AG20443 (cell line): ENCODE measurements around the gene QRICH2.
"Not testable (repeated sequence)": the region's sequence is repeated elsewhere in the genome, so short reads cannot be mapped to it uniquely, and the experiment has no call there.

Experiments used
- DNase-seq: peaks from one replicate; pipeline ENCODE4 v3.0.0; 2012; ENCODE audit warnings: low spot score, mixed read lengths

QRICH2 gene

GRCh38 chr17:76265624-76266243 is 42.3 kb downstream of the QRICH2 start:
- peak; percentile 57 for DNase-seq

DNA sequence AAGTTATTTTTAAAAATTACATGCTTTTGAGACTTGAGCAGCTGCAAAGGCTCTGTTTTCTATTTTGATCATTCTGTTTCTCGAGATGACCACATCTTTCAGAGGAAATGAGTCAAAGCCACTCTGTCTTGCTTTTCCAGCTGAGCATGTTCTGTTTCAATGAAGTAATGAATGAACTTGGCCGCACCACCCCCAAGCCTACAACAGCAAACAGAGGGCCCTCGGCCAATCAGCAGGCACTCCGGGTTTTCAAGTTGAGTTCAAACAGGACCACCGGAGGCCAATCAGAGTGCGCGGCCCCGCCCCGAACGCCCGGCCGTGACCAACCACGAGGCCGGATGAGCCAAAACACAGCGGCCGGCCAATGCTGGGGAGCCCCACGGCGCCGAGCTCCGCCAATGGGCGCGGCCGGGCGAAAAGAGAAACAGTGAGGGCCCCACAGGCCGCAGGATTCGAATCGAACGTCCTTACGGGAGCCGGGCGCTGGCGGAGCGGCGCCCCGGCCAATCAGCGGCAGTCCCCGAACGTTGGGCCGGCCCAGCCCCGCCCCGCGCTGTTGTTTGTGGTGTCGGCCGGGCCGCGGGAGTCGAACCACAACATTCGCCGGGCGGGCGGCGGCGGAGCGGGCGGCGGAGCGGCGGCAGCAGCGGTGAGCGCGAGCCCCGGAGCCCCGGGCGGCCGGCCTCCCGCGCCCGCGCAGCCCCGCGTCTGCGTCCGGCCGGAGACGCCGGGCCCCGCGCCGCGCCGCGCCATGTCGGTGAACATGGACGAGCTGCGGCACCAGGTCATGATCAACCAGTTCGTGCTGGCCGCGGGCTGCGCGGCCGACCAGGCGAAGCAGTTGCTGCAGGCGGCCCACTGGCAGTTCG is 43.1 kb downstream of the QRICH2 start, which contains the start of gene UBALD2:
Gene UBALD2, plus strand, starts transcription at position 594 of the 869 bp plus-strand sequence. Its CDS starts 158 bp downstream, at position 752.
- DNase-seq: peak; percentile 98

DNA sequence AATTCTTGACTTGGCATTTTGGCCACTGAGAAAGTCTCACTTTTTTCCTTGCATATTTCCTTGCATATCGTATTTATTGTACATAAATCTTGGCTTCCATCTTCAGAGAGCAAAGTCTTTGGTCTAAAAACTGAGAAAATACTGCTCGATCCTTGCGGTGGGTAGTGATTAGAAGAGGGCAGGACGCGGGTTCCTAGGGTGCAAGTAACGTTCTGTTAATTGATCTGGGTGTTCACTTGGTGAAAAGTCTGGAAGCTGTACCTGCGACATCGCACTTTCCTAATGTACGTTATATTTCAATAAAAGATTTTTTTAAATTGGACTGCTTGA is 43.7 kb downstream of the QRICH2 start:
- no peak for DNase-seq

DNA sequence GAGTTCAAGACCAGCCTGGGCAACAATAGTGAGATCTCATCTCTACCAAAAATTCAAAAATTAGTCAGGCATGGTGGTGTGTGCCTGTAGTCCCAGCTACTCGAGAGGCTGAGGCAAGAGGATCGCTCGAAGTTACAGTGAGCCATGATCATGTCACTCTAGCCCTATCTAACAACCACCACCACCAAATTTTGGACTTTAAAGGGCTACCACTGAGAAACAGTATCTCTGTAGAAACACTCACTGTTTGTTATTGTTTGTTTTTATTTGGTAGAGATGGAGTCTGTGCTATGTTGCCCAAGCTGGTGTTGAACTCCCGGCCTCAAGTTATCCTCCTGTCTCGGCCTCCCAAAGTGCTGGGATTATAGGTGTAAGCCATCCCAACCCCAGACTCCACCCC is 44.2 kb downstream of the QRICH2 start:
- DNase-seq: no peak

GRCh38 chr17:76262732-76263344 is 45.2 kb downstream of the QRICH2 start:
- no peak for DNase-seq

- no peak for DNase-seq
These were observed 46.5 kb downstream of the QRICH2 start for GRCh38 chr17:76261421-76262215.

- no peak for DNase-seq
These were observed 47.4 kb downstream of the QRICH2 start for GRCh38 chr17:76260669-76261068.

DNA sequence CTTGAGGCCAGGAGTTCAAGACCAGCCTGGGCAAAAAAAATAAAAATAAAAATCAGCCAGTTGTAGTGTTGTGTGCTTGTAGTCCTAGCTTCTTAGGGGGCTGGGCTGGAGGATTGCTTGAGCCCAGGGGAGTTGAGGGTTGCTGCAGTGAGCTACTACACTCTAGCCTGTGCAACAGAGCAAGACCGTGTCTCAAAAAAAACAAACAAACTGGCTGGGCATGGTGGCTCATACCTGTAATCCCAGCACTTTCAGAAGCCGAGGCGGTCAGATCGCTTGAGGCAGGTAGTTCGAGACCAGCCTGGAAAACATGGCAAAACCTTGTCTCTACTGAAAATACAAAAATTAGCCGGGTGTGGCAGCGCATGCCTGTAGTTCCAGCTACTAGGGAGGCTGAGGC is 47.9 kb downstream of the QRICH2 start:
- DNase-seq: no peak

DNA sequence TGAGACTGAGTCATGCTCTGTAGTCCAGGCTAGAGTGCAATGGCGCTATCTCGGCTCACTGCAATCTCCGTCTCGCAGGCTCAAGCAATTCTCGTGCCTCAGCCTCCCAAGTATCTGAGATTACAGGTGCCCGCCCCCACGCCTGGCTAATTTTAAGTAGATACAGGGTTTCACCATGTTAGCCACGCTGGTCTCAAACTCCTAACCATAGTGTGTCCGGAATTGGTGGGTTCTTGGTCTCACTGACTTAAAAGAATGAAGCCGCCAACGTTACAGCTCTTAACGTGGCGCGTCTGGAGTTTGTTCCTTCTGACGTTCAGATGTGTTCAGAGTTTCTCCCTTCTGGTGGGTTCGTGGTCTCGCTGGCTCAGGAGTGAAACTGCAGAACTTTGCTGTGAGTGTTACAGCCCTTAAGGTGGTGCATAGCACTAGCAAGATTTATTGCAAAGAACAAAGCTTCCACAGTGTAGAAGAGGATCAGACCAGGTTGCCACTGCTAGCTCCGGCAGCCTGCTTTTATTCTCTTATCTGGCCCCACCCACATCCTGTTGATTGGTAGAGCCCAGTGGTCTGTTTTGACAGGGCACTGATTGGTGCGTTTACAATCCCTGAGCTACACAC is 51.5 kb downstream of the QRICH2 start:
- not testable (repeated sequence) for DNase-seq

DNA sequence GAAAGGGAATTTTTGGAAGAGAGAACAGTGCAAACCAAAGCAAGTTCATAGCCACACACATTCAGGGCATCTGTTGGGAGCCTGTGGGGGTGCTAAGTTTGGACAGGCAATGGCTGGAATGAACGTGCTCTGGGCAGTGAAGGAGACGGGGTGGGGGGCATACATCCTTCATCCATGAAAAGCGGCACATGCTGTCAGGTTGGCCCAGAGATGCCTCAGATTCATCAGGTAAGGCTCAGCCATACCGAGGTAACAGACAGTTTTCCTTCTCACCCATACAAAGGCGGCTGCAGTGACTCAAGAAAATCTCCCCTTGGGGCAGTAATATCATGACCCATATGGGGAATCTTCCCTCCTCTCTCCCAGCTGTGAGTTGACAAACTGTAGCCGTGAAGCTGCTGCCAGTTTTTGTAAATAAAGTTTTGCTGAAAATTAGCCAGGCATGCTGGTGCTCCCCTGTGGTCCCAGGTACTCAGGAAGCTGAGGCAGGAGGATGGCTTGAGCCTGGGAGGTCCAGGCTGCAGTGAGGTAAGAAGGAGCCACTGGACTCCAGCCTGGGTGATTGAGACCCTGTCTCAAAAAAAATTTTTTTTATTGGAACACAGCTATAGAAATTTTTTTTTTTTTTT is 52.2 kb downstream of the QRICH2 start:
- DNase-seq: no peak

GRCh38 chr17:76254275-76254674 is 53.8 kb downstream of the QRICH2 start:
- no peak for DNase-seq

DNA sequence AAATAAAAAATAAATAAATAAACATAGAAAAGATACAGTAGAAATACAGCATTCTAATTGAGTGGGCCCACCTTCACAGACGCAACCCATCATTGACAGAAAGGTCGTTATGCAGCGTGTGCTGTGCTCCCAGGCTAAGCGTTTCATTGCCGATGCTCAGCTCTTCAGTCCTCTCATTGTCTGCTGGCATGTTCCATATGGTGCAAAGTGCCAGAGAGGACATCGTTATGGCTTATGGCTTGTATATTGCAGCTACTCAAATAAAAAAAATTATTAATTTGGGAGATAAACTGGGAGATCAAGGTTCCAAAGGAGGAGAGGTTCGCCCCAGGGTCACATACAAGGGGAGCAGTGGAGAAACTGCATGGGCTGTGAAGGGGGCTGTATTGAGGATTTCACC is 54.2 kb downstream of the QRICH2 start:
- no peak for DNase-seq

DNA sequence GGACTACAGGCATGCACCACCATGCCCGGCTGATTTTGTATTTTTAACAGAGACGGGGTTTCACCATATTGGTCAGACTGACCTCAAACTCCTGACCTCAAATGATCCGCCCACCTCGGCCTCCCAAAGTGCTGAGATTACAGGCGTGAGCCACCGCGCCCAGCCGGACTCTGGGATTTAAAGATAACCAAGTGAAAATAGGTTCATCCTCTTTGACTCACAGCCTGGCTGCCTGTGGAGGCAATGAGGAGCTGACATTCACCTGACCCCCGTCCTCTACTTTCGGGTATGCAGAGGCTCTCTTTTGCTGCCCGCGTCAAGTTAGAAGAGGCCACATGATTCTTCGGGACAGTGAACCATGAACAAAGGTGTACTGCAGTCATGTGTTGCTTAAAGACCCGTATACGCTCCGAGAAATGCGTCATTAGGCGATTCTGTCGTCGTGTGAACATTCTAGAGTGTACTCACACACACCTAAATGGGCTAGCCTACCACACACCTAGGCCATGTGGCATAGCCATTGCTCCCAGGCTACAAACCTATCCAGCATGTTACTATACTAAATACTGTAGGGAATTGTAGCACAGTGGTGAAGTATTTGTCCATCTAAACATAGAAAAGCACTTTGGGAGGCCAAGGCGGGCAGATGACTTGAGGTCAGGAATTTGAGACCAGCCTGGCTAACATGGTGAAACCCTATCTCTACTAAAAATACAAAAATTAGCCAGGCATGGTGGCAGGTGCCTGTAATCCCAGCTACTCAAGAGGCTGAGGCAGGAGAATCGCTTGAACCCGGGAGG is 54.9 kb downstream of the QRICH2 start:
- DNase-seq: not testable (repeated sequence)

DNA sequence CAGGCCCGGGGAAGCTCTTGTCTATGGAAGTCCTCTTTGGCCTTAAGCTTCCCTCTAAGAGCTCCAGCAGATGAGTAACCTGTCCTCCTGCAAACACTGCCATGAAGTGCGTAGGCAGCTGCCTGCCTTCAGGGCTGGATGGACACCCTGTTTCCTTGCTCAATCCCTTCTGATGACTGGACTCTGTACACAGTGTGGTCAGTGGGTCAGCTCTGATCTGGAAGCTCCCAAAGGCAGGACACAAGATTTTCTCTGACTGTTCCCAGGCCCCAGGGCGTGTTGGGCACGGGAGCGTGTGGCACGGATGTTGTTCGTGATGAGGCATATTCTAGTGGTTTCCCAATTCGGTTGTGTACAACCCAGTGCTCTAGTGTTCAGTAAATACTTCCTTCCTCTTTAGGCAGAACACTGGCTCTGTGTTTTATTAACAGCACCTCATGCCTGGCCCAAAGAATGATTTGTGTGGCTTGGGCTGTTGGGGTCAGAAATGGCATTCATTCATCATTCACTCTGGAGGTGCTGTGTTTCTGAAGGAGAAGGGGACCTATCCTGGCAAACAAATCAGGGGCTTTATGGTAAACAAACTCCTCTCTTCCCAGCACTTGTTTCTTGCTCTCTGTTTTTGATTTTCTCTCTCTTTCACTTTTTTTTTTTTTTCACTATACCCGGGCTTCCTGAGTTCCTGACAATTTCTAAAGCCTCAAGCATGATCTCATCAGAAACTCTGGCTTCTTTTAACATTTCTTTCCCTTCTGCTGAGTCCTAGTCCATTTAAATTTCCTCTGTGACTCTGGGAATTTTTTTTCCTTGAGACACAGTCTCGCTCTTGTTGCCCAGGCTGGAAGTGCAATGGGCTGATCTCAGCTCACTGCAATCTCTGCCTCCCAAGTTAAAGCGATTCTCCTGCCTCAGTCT is 55.8 kb downstream of the QRICH2 start:
- peak; percentile 90 for DNase-seq

DNA sequence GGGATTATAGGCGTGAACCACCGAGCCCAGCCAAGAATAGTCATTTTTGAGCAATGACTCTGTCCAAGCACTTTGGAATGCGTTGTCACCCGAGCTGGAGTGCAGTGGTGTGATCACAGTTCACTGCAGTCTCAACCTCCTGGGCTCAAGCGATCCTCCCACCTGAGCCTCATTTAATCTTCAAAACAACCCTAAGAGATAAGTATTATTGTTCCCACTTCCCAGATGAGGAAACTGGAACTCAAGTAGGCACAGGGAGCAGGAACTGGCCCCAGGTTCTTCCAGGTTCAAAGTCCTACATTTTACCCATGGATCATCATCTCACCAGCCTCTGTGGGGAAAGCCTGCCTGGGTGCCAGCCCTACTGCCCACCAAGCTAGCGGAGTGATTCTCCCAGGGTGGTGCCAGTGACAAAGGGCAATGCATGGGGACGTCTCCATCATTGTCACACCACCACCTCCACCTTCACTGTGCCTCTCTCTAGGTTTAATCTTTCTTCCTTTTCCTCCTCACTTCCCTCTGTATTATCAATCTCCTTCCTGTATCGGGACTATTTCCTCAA is 56.5 kb downstream of the QRICH2 start:
- DNase-seq: no peak

GRCh38 chr17:76250141-76250540 is 57.9 kb downstream of the QRICH2 start:
- DNase-seq: no peak

- no peak for DNase-seq
These were observed 59.9 kb downstream of the QRICH2 start for GRCh38 chr17:76248013-76248782.

- DNase-seq: no peak
These were observed 60.8 kb downstream of the QRICH2 start for GRCh38 chr17:76247304-76247703.
